WTC11 (cell line): ENCODE data around the gene DCX. TPM values are rescaled to one million over a fixed set of nuclear protein-coding genes. Genes with fewer than 3 reads are reported as not detected.

Source experiments
- ATAC-seq: fragments of 200-7000 bp; cut with Tn5 transposase; 2 replicates; pipeline ENCODE4 v1.10.0; 2021; ENCODE audit warnings: mild to moderate bottlenecking, moderate library complexity
- CTCF ChIA-PET: fragments of 300-600 bp; sonication (Branson Sonifier 250); formaldehyde crosslinking; loops from one replicate; lab custom pipeline; 2021; ENCODE audit warnings: antibody characterized with exemption; lab: Charles Lee
- POLR2A ChIA-PET: fragments of 350-600 bp; sonication (Branson Sonifier 250); formaldehyde crosslinking; loops from one replicate; lab custom pipeline; 2021; ENCODE audit warnings: antibody characterized with exemption; lab: Charles Lee
- DNase-seq: peaks from one replicate; pipeline ENCODE4 v3.0.0; 2021; ENCODE audit warnings: low spot score
- H3K27ac Mint-ChIP-seq: 2 replicates; pipeline ENCODE4 v1.8.0; 2021; ENCODE audit warnings: mixed read lengths
- H3K27me3 Mint-ChIP-seq: 2 replicates; pipeline ENCODE4 v1.8.0; 2021; ENCODE audit warnings: low read depth, mild to moderate bottlenecking, moderate library complexity, mixed read lengths
- H3K36me3 Mint-ChIP-seq: 2 replicates; pipeline ENCODE4 v1.8.0; 2021; ENCODE audit warnings: mixed read lengths
- H3K4me1 Mint-ChIP-seq: 2 replicates; pipeline ENCODE4 v1.8.0; 2022; ENCODE audit warnings: mixed read lengths
- H3K4me3 Mint-ChIP-seq: 2 replicates; pipeline ENCODE4 v1.8.0; 2021; ENCODE audit warnings: mild to moderate bottlenecking, moderate library complexity, mixed read lengths
- H3K9me3 Mint-ChIP-seq: 2 replicates; pipeline ENCODE4 v1.8.0; 2021; ENCODE audit warnings: mixed read lengths
- CREB1 ChIP-seq: sonication (generic); formaldehyde crosslinking; IDR thresholded peaks from 2 replicates; pipeline ENCODE4 v1.8.0; 2023; ENCODE audit warnings: mild to moderate bottlenecking, missing genetic modification reagents
- GTF2I ChIP-seq: fragments of 250-450 bp; sonication (Bioruptor Pico); conservative IDR thresholded peaks from 2 replicates; pipeline ENCODE4 v1.4.0; 2021; ENCODE audit warnings: mild to moderate bottlenecking
- JAZF1 ChIP-seq: fragments of 250-450 bp; sonication (Bioruptor Pico); IDR thresholded peaks from 2 replicates; pipeline ENCODE4 v1.9.0; 2021; ENCODE audit warnings: moderate library complexity, mild to moderate bottlenecking, inconsistent platforms
- MAX ChIP-seq: sonication (generic); formaldehyde crosslinking; IDR thresholded peaks from 2 replicates; pipeline ENCODE4 v1.8.0; 2022; ENCODE audit warnings: mild to moderate bottlenecking, missing genetic modification reagents
- MXD4 ChIP-seq: fragments of 250-450 bp; sonication (Bioruptor Pico); IDR thresholded peaks from 2 replicates; pipeline ENCODE4 v1.8.0; 2021; ENCODE audit warnings: mild to moderate bottlenecking, moderate library complexity, borderline replicate concordance
- OVOL2 ChIP-seq: fragments of 250-450 bp; sonication (Bioruptor Pico); IDR thresholded peaks from 2 replicates; pipeline ENCODE4 v1.9.0; 2021; ENCODE audit warnings: mild to moderate bottlenecking, borderline replicate concordance
- PRRX2 ChIP-seq: fragments of 250-450 bp; sonication (Bioruptor Pico); IDR thresholded peaks from 2 replicates; pipeline ENCODE4 v1.8.0; 2021; ENCODE audit warnings: mild to moderate bottlenecking
- SP1 ChIP-seq: sonication (generic); formaldehyde crosslinking; conservative IDR thresholded peaks from 2 replicates; pipeline ENCODE4 v1.8.1; 2022; ENCODE audit warnings: missing genetic modification reagents
- TEAD1 ChIP-seq: sonication (generic); formaldehyde crosslinking; IDR thresholded peaks from 2 replicates; pipeline ENCODE4 v1.8.0; 2022; ENCODE audit warnings: mild to moderate bottlenecking, missing genetic modification reagents
- TP53 ChIP-seq: sonication (generic); formaldehyde crosslinking; IDR thresholded peaks from 2 replicates; pipeline ENCODE4 v1.8.1; 2023; ENCODE audit warnings: mild to moderate bottlenecking, missing genetic modification reagents
- ZBTB43 ChIP-seq: sonication (generic); formaldehyde crosslinking; IDR thresholded peaks from 2 replicates; pipeline ENCODE4 v1.8.1; 2023; ENCODE audit warnings: mild to moderate bottlenecking, missing genetic modification reagents
- ZNF317 ChIP-seq: sonication (generic); formaldehyde crosslinking; IDR thresholded peaks from 2 replicates; pipeline ENCODE4 v1.8.1; 2023; ENCODE audit warnings: low read depth, mild to moderate bottlenecking, moderate library complexity, missing genetic modification reagents, borderline replicate concordance
- total RNA-seq: library from RNA; stranded (reverse); gene quantifications from 3 replicates; pipeline ENCODE4 v1.2.3, GENCODE V29; 2021
- TF ChIP-seq, protein P1 (sequence below): sonication (generic); formaldehyde crosslinking; IDR thresholded peaks from 2 replicates; pipeline ENCODE4 v1.8.1; 2023; ENCODE audit warnings: mild to moderate bottlenecking, moderate library complexity, missing genetic modification reagents
- TF ChIP-seq, protein P2 (sequence below): sonication (generic); formaldehyde crosslinking; IDR thresholded peaks from 2 replicates; pipeline ENCODE4 v1.8.1; 2023; ENCODE audit warnings: mild to moderate bottlenecking, missing genetic modification reagents, borderline replicate concordance
- TF ChIP-seq, protein P3 (sequence below): fragments of 250-450 bp; sonication (Bioruptor Pico); IDR thresholded peaks from 2 replicates; pipeline ENCODE4 v1.9.0; 2021; ENCODE audit warnings: mild to moderate bottlenecking
- TF ChIP-seq, protein P4 (sequence below): sonication (generic); formaldehyde crosslinking; IDR thresholded peaks from 2 replicates; pipeline ENCODE4 v1.8.1; 2023; ENCODE audit warnings: mild to moderate bottlenecking, missing genetic modification reagents, moderate library complexity

Gene DCX
- total RNA-seq, 1 experiment from 2014 or later: 2.1 TPM

DNA sequence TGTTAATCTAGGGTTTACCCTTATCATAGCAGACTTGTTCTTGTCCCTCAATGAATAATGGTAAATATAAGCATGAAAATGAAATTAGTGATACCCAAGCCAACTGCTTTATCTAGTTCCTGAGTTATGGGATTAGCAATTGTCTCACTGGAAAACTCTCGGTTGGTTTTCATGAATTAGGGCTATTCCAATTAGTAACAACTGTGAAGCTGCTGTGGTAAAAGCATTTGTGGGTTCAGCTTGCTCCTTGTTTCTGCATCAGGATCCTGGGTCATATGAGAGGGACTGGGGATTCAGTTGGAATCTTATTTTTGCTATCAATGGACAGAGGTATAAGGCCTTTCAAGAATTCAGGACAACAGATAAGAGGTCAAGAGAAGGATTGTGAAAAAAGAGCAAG lies 50.2 kb downstream of the DCX start:
- Mint-ChIP-seq H3K27ac (no peak overlapping the region), H3K36me3 (no peaks in the 10 kb centered on the region), H3K4me3 (no peak overlapping the region), H3K9me3 (no peaks in the 10 kb centered on the region), H3K27me3 (peaks cover 3% of the 10 kb centered on the region), H3K4me1 (0 out of 2 replicates have a peak, but pooled peaks cover 4% of the 10 kb centered on the region)
- no peak for DNase-seq
- no peak for ATAC-seq
- TF ChIP-seq SP1 (no peak), GTF2I (CRISPR knock-in tag) (no peak), TEAD1 (CRISPR knock-in tag) (no peak), MXD4 (CRISPR knock-in tag) (no peak), PRRX2 (CRISPR knock-in tag) (no peak), CREB1 (CRISPR knock-in tag) (no peak), ZBTB43 (no peak), JAZF1 (CRISPR knock-in tag) (no peak), TP53 (CRISPR knock-in tag) (no peak), ZNF317 (CRISPR knock-in tag) (no peak), MAX (CRISPR knock-in tag) (no peak), OVOL2 (no peak)
- TF ChIP-seq, protein P1, sequence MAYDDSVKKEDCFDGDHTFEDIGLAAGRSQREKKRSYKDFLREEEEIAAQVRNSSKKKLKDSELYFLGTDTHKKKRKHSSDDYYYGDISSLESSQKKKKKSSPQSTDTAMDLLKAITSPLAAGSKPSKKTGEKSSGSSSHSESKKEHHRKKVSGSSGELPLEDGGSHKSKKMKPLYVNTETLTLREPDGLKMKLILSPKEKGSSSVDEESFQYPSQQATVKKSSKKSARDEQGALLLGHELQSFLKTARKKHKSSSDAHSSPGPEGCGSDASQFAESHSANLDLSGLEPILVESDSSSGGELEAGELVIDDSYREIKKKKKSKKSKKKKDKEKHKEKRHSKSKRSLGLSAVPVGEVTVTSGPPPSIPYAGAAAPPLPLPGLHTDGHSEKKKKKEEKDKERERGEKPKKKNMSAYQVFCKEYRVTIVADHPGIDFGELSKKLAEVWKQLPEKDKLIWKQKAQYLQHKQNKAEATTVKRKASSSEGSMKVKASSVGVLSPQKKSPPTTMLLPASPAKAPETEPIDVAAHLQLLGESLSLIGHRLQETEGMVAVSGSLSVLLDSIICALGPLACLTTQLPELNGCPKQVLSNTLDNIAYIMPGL: no peak
- TF ChIP-seq, protein P2, sequence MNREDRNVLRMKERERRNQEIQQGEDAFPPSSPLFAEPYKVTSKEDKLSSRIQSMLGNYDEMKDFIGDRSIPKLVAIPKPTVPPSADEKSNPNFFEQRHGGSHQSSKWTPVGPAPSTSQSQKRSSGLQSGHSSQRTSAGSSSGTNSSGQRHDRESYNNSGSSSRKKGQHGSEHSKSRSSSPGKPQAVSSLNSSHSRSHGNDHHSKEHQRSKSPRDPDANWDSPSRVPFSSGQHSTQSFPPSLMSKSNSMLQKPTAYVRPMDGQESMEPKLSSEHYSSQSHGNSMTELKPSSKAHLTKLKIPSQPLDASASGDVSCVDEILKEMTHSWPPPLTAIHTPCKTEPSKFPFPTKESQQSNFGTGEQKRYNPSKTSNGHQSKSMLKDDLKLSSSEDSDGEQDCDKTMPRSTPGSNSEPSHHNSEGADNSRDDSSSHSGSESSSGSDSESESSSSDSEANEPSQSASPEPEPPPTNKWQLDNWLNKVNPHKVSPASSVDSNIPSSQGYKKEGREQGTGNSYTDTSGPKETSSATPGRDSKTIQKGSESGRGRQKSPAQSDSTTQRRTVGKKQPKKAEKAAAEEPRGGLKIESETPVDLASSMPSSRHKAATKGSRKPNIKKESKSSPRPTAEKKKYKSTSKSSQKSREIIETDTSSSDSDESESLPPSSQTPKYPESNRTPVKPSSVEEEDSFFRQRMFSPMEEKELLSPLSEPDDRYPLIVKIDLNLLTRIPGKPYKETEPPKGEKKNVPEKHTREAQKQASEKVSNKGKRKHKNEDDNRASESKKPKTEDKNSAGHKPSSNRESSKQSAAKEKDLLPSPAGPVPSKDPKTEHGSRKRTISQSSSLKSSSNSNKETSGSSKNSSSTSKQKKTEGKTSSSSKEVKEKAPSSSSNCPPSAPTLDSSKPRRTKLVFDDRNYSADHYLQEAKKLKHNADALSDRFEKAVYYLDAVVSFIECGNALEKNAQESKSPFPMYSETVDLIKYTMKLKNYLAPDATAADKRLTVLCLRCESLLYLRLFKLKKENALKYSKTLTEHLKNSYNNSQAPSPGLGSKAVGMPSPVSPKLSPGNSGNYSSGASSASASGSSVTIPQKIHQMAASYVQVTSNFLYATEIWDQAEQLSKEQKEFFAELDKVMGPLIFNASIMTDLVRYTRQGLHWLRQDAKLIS: no peak
- TF ChIP-seq, protein P3, sequence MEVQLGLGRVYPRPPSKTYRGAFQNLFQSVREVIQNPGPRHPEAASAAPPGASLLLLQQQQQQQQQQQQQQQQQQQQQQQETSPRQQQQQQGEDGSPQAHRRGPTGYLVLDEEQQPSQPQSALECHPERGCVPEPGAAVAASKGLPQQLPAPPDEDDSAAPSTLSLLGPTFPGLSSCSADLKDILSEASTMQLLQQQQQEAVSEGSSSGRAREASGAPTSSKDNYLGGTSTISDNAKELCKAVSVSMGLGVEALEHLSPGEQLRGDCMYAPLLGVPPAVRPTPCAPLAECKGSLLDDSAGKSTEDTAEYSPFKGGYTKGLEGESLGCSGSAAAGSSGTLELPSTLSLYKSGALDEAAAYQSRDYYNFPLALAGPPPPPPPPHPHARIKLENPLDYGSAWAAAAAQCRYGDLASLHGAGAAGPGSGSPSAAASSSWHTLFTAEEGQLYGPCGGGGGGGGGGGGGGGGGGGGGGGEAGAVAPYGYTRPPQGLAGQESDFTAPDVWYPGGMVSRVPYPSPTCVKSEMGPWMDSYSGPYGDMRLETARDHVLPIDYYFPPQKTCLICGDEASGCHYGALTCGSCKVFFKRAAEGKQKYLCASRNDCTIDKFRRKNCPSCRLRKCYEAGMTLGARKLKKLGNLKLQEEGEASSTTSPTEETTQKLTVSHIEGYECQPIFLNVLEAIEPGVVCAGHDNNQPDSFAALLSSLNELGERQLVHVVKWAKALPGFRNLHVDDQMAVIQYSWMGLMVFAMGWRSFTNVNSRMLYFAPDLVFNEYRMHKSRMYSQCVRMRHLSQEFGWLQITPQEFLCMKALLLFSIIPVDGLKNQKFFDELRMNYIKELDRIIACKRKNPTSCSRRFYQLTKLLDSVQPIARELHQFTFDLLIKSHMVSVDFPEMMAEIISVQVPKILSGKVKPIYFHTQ (CRISPR knock-in tag): no peak
- TF ChIP-seq, protein P4, sequence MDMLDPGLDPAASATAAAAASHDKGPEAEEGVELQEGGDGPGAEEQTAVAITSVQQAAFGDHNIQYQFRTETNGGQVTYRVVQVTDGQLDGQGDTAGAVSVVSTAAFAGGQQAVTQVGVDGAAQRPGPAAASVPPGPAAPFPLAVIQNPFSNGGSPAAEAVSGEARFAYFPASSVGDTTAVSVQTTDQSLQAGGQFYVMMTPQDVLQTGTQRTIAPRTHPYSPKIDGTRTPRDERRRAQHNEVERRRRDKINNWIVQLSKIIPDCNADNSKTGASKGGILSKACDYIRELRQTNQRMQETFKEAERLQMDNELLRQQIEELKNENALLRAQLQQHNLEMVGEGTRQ (CRISPR knock-in tag): no peak
- ChIA-PET CTCF (interaction anchor here (1.0 to 2.3 kb wide), 3 partner anchors 14 to 86 kb away, joined by 3 to 13 read pairs (median 7); no protein-coding TSS in a partner anchor), POLR2A (no interaction called here)
